CD4-positive, alpha-beta T cell treated with Interleukin-10 for 1 hour (primary cell): Measurements from ENCODE around the gene CLEC18C.
"Not testable (repeated sequence)": the region's sequence is repeated elsewhere in the genome, so short reads cannot be mapped to it uniquely, and the experiment has no call there.

Experiments
- DNase-seq: peaks from one replicate; pipeline ENCODE4 v3.0.0-alpha.2; 2020

Gene CLEC18C

DNA sequence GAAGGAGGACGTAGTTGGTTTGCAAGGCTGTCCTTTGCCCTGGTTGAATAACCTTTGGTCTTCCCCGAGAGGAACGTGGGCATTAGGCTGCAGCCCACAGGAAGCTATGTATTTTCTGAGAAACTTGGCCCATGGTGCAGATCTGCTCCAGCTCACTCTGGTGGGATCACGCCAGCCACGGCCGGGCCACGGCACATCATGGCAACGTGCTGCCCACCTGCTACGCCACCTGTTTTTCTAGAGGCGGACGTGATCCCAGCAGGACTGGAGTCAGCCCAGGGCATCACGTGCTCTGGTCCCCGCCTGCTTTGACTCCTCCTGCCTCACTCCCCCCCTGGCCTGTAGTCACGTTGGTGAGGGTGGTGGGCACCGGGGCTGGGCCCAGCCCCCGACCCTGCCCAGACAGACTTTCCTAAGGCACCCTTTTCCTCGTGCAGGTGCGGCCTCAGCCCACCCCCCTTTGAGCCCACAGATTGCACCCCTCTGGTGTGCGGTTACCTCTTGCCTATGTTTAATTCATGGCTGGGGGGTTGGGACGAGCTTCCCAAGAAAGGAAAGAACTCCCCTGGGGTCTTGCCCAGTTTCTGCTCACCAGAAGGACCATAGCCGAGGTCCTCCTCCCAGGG, at the start of gene CLEC18C:
Gene CLEC18C, plus strand, starts transcription at position 576 of the 626 bp plus-strand sequence. CDS start 492 bp downstream, outside the sequence.
- not testable (repeated sequence) for DNase-seq

DNA sequence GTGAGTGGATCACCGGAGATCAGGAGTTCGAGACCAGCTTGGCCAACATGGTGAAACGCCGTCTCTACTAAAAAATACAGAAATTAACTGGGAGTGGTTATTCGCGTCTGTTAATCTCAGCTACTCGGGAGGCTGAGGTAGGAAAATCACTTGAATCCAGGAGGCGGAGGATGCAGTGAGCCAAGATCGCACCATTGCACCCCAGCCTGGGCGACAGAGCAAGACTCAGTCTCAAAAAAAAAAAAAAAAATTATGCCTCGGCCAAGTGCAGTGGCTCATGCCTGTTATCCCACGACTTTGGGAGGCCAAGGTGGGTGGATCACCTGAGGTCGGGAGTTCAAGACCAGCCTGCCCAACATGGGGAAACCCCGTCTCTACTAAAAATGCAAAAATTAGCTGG, 49.8 kb upstream of the CLEC18C start:
- DNase-seq = not testable (repeated sequence)

- not testable (repeated sequence) for DNase-seq
These were observed 47.4 kb upstream of the CLEC18C start for GRCh38 chr16:70126226-70126625.

DNA sequence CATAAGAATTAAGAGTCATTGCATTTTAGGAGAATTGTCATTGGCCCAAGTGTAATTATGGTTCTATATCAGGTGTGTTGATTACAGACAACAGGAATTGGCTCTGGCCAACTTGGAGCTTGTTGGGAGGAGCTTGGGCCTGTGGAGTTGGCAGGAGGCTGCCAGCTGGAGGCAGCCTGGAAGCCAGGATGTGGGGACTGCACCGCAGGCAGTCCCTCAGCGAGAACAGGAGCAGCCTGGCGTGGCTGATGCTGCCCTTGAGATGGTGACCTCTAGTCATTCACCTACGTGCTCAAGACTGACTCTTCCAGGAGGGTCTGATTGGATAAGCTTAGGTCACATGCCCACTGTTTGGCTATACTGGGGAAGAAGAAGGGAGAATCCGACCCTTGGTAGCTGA, 45.9 kb upstream of the CLEC18C start:
- not testable (repeated sequence) for DNase-seq

- not testable (repeated sequence) for DNase-seq
These were observed 44.7 kb upstream of the CLEC18C start for GRCh38 chr16:70128844-70129243.

DNA sequence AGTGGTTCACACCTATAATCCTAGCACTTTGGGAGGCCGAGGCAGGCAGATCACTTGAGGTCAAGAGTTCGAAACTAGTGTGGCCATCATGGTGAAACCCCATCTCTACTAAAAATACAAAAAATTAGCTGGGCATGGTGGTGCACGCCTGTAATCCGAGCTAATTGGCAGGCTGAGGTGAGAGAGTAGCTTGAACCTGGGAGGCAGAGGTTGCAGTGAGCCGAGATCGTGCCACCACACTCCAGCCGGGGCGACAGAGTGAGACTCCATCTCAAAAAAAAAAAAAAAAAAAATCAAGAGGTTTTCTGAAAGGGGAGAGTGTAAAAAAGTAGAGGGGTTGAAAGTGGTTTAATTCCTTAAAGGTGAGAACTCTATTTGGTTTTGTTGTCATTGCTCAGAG, 37.8 kb upstream of the CLEC18C start:
- DNase-seq = not testable (repeated sequence)

GRCh38 chr16:70136595-70136994, 37.0 kb upstream of the CLEC18C start:
- not testable (repeated sequence) for DNase-seq

GRCh38 chr16:70142739-70143138, 30.8 kb upstream of the CLEC18C start:
- not testable (repeated sequence) for DNase-seq

DNA sequence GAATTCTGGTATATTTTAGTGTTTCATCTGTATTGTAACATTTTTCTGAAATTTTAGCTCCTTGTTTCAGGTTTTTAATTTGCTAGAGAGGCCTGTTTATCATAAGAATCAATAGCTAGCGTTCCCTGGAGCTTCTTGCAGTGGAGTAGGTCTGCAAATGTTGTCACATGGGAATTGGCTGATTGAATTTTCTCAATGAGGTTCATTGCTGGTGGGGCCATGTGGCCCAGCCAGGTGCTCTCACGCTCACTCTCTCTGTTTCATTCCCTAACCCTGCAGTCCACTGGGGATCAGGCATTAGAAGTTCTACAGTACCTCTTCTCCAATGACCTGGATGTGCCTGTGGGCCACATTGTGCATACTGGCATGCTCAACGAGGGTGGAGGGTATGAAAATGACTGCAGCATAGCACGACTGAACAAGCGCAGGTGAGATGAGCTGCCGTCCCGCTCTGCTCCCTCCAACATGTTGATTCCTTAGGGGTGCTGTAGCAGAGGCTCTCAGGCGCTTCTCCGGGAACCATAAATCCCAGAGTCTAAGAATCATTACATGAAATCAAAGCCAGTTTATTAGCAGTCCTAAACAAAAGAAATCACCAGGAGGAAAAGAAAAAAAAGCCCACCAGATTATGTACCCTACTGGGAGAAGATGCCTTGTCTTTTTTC, 30.2 kb upstream of the CLEC18C start:
- DNase-seq = not testable (repeated sequence)

DNA sequence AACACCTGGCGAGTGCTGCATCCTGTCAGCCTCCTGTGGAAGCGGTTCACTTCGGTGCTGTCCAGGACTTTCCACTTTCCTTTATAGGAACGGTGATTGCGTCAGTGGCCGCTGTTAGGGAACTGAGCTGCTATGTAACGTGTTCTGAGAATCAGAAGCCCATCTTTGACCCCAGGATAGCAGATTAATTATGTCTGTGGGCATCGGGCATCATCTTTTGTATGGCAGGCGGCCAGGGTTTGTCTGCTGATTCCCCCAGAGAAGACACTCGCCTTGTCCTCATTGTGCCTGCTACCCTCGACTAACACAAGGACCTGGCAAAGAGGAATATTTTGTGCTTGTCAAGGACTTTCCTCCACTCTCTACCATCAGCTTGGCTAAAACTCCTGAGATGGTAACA, 25.7 kb upstream of the CLEC18C start:
- DNase-seq = not testable (repeated sequence)

DNA sequence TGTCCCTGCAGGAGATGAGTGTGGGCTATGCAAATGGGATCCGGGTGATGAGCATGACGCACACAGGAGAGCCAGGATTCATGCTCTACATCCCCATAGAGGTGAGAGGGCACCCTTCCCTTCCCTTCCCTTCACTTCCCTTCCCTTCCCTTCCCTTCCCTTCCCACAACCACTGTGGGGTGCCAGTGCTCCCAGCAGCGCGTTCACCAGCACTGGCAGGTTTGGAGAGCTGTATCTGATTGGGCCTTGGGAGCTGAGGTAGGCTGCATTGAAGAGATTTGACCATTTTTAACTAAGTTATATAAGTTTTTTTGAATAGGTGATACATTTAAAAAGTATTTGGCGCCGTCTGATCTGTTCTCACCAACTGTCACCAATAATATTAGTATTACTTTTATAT, 25.1 kb upstream of the CLEC18C start:
- DNase-seq = not testable (repeated sequence)

DNA sequence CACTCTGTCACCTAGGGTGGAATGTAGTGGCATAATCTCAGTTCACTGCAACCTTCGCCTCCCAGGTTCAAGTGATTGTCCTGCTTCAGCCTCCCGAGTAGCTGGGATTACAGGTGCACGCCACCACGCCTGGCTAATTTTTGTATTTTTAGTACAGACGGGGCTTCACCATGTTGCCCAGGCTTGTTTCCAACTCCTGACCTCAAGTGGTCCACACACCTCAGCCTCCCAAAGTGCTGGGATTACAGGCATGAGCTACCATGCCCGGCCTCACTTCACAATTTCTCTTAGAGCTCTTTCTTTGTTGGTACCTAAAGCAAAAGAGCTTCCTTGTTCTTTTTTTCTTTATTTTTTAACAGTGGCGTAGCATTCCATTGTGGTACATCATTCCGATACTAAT, 24.3 kb upstream of the CLEC18C start:
- DNase-seq = not testable (repeated sequence)

DNA sequence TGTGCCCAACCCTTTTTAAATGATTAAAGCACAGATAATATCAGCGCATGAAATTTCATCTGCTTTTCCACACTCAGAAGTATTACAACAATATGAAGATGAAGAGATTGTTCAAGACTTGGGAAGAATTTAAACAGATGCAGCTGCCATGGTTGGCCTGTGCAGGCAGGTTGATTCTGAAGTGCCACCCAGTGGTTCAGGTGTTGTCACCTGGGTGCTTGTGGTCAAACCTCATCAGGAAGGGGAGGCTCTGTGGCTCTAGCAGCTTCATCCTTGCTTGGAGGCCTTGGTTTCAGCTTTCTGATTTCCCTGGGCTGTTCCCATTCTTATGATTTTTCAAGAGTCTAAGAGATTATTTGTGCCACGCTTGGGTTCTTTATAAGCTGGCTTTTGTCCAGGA, 22.2 kb upstream of the CLEC18C start:
- no peak for DNase-seq

- DNase-seq = no peak
These were observed 21.6 kb upstream of the CLEC18C start for GRCh38 chr16:70151941-70152509.

DNA sequence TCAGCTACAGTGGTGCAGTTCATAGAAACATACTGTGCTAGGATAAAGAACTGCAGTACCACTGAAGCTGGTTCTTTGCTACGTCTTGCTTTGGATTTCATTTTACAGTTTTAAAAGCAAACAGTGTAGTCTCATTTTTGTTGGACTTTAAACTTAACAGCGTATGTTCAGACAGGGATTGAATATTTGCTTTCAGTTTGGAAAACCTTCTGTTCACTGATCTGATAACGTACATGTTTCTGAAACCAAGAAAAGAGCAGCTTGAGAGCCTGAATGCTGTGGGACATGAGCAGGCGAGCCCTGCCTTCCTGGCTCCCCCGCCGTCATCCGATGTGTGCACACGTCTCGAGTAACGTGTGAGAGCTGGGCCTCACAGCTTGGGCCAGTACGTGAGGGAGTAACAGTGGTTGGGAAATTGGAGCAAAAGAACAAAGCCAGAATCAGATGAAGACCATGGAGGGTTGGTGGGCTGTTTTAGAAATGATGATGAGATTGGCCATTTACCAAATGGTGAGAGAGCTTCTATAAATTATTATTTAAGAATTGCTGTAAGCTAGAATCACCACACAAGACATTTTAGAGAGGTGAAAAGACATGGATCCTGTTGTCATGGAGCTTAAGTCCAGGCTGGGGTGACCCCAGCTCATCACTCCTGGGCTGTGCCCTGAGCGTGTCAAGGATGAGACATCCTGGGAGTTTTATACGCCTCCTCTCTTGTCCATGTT, 20.8 kb upstream of the CLEC18C start:
- DNase-seq = no peak

- not testable (repeated sequence) for DNase-seq
These were observed 18.9 kb upstream of the CLEC18C start for GRCh38 chr16:70154736-70155135.

DNA sequence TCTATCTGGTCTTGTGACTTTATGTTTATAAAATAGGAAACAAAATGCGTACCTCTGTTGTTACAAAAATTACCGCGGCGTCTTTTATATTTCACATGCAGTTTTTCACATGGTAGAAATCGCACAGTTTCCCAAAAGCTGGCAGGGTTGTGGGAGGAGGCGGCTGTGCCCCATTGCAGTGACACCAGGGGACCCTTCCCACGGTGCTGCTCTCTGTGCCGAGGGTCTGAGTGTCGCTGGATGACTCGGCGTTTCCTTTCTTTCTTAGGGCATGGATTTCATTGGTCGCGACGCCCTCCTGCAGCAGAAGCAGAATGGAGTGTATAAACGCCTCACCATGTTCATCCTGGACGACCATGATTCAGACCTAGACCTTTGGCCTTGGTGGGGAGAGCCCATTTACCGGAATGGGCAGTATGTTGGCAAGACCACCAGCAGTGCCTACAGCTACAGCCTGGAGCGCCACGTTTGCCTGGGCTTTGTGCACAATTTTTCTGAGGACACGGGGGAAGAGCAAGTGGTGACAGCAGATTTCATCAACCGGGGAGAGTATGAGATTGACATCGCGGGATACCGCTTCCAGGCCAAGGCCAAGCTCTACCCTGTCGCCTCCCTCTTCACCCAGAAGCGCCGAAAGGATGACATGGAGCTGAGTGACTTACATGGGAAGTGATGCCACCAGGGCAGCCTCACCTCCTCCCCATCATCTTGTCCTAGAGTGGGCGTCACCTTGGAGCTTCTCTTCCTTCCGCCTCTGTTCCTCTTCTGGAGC, 17.2 kb upstream of the CLEC18C start:
- DNase-seq = no peak

- no peak for DNase-seq
These were observed 16.5 kb upstream of the CLEC18C start for GRCh38 chr16:70157105-70157476.

DNA sequence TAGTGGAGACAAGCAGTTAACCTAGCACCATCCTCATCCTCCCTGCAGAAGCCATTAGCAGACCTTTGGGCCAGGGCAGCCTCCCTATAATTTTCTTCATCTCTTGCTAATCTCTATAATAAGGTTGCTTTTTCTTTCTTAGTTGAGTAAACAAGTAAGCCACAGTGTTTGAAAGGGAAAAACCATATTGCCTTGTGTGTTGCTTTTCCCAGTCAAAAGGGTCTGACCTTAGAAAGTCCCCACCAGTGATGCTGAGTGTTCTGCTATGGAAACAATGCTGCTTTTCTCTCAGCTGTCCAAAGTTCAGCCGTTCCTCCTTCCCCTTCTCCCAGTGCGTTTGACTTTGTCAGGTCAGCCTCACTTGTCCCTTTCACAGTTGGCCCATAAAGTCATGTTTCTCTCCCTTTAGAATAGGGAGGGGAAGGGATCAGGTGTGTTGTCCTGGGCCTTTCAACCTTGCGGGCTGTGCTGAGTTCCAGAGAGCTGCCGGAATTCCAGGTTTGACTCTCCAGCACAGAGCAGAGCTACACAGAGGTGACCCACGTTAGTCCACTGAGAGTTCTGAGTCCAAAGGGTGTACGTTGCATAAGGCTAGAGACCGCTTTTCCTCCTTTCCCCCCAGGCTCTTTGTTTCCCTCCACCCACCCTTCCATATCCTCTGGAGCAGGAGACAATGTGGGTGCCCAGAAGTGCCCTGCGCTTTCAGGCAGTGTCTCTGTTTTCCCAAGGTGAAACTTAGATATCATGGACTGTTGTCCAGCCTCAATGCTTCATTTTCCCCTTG, 15.9 kb upstream of the CLEC18C start:
- DNase-seq = no peak

GRCh38 chr16:70158261-70158939, 15.2 kb upstream of the CLEC18C start:
- DNase-seq = no peak
